NCI-H2171 treated with DMSO at 0.1 percent for 48 hours (cell line): Measurements from ENCODE around the gene CMTM5.
"Not testable (repeated sequence)": the region's sequence is repeated elsewhere in the genome, so short reads cannot be mapped to it uniquely, and the experiment has no call there.

Experiments used
- DNase-seq: peaks from one replicate; lab custom pipeline; 2025; lab: John Stamatoyannopoulos, UW

The CMTM5 gene

DNA sequence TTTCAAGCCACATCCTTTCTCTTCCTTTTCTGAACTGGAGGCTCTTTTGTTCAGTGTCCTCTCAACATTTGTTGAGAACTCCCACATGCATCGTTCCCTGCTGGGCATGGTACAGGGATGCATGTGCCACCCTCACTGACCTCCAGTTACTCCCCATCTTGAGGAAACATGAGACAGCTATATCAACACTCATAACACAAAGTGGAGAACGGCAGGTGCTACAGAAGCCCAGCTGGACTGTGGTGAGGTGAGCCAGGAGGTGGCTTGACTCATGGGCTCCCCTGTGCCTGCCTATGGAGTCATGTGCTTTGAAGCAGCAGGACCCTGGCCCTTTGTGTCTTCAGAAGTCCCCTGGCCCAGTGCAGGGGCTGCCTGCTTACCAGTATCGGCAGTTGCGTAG, 21.5 kb downstream of the CMTM5 start:
- no peak for DNase-seq

DNA sequence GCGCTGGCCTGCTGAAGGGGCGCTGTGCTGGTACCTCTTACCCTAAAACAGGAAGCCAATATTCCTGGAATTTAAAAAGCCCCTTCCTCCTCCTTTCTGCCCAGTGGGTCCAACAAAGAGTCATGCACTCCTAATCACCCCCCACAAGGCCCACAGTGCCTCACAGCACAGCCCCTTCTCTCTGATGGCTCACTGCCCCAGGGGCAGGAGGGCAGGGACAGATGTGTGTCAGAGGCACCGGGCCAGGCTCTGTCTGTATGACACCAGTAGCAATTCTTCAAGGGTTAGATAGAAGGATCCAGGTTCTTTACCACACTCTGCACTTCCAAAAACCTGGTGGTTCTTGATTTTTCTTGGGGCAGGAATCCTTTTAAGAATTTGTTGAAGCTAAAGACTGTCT, 22.3 kb downstream of the CMTM5 start:
- no peak for DNase-seq

DNA sequence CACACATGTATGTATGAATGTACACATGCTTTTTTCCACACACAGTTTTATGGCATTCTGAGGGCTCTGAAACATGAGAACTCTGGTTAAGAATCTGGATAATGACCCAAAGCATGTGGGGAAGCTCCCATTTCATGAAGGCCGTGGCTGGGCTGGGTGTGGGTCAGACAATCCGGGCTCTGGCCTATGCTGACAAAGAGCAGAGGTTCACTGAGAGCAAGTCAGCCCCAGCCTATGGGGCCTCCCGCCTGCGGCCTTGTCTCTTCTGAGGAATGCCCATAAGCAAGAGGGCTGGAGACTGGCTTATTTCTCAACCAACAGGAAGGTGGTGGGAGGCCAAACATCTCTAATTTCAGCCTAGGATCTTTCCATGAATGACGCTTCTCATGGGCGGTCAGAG, 22.7 kb downstream of the CMTM5 start:
- DNase-seq = no peak

DNA sequence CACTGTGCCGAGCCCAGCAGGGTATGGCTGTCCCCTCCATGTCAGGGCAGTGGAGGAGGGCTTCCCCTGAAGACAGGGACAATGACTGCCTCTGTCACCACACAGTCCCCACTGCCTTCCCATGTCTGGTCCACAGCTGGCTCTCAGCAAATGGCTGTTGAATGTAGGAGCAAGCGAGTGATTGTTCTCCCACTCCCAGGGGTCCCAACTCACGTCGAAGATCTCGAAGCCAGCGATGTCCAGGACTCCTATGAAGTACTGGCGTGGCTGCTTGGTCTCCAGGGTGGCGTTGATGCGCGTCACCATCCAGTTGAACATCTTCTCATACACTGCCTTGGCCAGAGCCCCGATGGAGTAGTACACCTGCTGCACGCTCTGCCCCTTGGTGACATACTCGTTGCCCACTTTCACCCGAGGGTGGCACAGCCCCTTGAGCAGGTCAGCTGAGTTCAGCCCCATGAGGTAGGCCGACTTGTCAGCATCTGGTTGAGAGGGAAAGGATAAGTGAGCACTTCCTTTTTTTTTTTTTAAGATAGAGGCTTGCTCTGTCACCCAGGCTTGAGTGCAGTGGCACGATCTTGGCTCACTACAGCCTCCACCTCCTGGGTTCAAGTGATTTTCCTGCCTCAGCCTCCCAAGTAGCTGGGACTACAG, 23.8 kb downstream of the CMTM5 start:
- not testable (repeated sequence) for DNase-seq

DNA sequence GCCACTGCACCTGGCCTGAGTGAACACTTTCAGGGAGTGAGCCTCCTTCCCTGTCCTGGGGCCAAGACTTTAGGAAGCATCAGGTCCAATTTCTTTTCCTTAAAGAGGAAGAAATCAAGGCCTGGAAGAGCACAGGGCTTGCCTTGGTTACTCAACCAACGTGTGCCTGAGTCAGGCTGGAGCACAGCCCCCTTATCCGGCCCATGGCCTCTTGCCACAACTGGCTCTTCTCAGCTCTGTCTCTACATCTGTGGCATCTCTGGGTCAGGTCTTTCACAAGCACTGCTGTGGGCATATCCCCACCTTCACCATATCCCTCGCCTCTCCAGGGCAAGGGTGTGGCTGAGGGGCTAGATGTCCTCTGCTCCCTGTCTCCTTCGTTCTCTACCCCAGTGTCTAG, 24.4 kb downstream of the CMTM5 start:
- DNase-seq = no peak

DNA sequence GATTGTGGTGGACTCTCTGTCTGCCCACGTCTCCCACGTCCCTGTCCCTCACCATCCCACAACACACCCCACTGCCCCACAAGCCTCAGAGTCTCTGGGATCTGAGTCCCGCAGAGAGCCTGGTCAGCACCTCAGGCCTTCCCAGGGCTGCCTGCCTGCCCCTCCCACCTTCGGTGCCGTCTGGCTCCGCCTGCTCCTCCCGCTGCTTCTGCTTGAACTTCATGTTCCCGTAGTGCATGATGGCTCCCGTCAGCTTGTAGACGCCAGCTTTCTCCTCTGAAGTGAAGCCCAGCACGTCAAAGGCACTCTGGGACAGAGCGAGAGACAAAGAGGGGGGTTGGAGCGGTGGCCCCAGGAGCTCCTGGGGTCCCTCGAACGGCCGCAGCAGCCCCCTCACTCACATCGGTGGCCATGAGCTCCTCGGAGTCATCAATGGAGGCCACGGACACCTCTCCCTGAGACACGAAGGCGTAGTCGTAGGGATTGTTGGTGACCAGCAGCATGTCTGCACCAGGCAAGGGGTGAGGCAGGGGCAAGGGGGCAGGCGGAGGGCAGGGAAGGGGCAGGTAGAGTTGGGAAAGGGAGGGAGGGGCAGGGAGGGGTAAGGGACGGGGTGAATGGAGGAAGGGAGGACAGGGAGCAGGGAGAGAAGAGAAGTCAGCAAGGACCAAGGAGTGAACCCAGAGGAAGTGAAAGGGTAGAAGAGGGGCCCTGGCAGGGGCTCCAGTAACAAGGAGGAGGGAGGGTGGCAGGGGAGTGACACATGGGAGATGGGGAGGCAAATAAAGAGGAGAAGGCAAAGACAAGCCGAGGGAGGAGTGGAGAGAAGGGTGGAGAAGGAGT, 25.7 kb downstream of the CMTM5 start:
- DNase-seq = no peak

DNA sequence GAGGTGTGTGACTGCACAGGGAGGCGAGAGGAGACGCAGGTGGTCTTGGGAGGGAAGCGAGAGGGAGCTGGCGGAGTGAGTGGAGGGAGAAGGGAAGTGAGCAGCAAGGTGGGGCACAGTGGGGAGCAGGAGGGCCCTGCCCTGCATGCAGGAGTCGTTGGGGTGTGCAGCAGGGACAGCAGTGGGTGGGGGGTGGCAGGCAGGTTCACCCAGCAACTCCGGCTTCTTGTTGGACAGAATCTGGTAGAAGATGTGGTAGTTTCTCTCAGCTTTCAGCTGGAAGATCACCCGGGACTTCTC, 26.2 kb downstream of the CMTM5 start:
- DNase-seq = no peak

DNA sequence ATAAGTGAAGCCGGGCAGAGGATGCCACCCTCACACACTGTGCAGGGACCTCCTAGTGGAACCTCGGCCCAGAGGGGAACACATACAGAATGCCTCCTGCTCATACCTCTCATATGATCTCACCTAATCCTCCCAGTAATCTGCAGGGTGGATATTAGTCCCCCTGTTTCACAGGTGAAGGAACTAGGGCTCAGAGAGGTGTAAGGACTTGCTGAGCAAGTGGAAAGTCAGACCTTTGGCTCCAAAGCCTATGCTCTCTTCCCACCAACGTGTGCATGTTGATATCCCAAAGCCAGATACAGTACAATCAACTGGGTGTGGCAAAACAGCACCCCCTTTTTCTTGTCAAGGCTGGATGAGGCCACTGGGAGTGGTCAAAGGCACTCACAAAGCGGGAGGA, 27.1 kb downstream of the CMTM5 start:
- DNase-seq = no peak

DNA sequence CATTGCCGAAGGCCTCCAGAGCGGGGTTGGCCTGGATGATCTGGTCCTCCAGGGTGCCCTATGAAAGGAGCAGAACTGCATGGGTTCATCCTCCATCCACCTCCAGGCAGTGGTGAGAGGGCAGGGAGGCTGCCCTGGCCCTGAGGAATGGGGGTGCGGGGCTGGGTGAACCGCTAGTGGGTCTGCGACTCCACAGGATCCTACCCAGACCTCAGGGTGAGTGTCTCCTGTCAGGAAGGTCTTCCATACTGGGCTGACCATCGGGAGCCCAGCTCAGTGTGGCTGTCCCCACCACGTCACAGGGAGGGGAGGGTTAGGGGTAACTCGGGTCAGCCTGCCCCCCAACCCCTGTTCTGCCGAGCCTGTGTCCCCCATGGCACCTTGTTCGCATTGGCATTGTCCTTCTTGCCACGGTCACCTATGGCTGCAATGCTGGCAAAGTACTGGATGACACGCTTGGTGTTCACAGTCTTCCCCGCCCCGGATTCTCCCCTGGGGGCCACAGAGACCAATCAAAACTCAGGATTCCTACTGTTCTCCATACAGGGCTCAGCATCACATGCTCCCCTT, 27.6 kb downstream of the CMTM5 start:
- DNase-seq = no peak

DNA sequence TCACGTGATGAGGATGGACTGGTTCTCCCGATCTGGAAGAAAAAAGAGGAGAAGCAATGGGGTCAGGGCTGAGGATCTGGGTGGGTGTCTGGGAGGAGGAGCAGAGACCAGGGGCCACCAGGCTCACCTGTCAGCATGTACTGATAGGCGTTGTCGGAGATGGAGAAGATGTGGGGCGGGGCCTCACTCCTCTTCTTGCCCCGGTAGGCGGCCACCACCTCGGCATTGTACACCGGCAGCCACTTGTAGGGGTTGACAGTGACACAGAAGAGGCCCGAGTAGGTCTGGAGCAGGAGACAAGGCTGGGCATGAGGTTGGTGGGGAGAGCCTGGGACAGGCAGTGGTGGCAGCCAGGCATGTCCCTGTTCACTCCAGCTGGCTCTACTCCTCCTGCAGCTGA, 28.2 kb downstream of the CMTM5 start:
- no peak for DNase-seq

DNA sequence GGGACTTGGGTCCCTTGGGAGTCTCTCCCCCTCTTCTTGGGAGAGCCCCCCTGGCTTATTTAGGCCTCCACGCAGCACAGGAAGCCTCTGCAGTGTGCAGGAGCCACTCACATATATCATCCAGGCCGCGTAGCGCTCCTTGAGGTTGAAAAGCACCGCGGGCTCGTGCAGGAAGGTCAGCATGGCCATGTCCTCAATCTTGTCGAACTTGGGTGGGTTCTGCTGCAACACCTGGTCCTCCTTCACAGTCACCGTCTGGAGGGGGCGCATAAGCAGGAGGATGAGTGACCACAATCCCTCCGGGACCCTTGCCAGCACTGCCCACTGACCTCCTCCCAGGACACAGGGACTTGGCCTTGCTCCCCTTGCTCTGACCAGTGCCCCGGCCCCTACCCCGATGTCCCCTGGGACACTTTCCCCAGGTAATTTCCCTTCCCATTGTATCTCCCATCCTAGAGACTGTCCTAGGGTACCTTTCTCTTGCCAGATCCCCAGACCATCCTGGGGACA, 28.7 kb downstream of the CMTM5 start:
- no peak for DNase-seq

DNA sequence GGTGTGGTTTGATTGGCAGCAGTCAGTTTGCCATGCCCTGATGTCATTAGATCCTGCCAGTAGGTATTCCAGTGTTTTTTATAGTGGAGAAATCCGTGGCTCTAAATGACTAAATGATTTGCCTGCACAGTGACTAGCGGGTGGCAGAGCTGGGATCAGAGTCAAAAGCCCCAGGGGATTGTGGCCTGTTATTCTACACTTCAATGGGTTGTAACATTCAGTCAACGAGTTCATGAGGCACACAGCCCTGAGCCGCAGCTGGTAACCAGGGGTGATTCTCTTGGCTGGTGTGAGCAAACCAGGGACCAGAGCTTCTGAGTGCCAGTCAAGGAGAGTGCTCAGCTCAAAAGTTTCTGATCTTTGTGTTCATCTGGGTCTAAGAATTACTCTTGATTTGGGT, 29.4 kb downstream of the CMTM5 start:
- peak; percentile 58 for DNase-seq

DNA sequence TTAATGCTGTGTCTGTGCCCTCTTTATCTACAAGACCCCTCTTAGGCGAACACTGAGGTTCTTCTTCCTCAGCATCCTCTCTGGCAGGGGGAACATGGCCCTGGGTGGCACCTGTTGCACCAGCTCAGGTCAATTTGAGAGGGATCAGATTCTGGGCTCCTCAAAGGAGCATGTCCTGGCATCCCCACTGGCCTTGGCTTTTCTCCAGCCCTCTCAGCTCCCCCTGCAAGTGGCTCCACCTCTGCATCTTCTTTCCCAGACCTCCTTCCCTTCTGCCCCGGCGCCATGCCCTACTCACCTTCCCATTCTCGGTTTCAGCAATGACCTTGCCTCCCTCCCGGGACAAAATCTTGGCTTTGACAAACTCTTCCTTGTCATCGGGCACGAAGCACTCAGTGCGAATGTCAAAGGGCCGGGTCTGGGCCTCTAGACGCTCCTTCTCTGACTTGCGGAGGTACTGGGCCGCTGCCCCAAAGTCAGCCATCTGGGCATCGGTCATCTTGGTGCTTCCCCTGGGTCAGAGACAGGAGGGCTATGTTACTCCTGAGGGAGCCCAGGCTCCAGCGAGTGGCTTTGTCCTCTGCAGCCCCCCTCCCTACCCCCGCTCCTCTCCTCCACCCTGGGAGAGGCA, 30.0 kb downstream of the CMTM5 start:
- no peak for DNase-seq

DNA sequence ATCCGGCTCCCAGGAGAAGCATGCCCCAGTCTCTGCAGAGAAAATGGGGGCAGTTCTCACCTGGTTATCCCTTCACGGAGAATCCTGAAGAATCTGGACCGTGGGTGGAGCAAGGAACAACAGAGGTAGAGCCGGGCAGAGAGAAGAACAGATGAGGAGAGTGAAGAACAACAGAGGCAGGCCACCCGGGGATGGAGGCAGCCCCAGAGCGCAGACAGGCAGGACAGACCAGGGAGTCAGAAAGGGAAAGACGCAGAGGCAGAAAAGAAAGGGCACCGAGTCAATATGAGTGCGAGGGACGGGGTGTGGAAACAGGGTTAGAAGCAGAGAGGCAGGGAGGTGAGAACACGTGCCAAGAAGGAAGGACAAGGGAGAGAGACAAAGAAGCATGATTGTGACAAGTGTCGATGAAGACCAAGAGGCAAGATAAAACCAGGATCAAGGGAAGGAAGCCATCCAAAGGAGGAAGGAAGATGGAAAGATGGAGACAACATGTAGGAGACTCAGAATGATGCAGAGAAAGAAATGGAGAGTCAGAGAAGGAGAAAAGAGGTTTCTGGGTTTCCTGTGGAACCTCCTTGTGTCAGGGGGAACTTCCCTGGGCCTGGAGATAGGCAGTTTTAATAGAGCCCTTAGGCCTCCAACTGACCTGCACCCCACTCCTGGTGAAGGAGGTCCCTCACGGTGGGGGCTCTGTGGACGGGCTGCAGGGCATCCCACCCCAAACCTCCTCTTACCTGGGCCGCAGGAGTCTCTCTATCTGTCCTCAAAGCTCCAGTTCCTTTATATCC, 30.9 kb downstream of the CMTM5 start, which contains the start of gene MYH6:
Gene MYH6, minus strand, starts transcription at position 758 of the 791 bp plus-strand sequence. CDS start 1,050 bp downstream, outside the sequence.
- DNase-seq = no peak

DNA sequence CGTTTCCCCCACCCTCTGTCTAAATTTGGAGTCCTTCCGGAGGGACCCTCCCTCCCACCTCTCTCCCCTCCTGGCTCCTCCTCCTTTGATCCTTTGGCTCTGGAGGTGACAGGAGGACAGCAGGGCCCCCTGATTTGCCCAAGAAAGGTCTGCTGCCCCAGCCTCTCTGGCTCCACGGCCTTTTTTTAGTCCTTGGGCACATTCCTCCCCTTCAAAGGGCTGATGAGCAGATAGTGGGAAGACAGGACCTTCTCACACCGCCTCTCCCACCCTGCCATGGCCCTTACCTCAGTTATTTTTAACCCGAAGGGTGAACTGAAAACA, 31.4 kb downstream of the CMTM5 start:
- no peak for DNase-seq

DNA sequence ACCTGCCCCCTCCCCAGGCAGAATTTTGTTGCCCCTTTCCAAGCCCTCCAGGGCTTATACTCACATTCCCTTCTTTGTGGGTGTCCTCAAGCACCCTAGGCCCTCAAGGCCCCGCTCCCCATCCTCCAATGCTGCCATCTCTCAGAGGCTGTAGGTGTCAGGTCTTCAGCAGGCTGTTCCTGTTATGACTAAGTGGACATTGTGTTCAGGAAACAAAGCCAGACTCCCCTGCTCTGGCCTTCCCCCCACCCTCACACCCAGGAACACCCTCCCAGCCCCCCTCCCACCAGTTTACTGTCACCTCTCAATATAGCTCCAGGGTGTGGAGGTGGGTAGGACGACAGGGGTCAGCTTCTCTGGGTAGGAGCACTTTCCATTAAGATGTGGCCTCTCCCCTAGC, 32.6 kb downstream of the CMTM5 start:
- no peak for DNase-seq

DNA sequence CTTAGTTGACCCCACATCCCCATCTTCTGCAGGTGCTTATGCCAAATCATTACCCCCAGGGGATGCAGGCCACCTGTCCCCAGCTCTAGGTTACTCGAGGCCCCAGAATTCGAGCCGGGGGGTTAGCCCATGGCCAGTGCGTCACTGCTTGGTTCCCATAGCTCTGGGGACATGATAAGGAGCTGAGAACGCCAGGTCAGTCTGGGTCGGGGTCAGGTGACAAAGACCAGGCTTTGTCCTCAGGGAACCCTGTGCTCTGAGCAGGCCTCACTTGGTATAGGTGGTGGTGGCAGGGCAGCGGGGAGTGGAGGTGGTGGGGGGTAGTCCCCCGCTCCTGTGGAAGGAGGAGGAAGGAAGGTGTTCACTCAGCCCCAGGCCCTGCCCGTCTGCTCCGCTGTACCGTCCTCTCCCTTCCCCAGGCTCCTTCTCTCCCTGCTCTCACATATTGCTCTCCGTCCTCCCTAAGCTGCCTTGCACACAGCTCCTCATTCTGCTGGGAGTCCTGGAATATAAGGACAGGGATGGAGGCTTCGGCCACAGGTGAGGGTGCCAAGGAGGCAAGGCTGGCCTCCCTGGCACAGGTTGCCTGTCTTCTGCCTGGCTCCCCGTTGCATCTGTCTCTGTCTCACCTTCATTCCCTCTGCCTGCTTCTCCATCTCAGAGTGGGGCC, 33.3 kb downstream of the CMTM5 start:
- DNase-seq = no peak

DNA sequence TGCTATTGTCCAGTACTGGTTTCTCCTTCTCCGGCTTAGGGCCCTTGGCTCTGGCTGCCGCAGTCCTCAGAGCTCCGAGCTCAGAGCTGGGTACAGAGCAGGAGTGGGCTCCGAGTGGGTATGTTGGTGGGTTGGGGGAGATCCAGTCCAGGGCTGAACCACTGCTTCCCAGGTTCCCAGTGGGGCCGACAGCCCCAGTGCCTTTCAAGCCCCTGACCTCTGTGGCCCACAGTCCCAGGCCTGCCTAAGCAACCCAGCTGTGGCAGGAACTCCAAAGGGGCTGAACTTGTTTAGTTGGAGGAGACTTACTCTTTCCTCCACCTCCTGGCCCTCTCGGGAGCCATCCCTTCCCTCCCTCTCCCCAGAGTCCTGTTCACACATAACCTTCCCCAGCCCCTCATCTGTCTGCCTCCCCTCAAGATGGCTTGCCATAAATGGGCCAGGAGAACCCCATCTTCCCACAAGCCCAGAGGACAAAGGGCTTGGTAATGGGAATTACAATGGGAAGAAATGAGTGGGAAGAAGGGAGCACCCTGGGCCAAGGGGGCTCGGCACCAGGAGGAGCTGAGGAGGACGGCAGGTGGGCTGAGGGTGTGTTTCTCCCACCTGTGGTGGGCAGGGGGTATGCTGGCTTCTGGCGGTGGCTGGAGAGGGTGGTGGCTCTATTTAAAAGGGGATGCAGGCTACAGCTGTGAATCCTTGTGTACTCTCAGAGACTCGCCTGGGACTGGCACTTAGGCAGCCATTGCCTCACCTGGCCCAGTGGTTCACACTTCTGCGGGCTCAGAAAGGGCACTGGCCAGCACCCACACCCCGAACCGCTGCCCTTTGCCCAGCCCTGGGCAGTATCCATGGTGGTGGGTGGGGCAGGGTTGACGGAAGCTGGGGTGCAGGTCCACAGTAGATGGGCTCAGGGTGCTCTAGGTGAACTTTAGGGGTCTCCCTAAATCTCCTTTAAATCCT, 35.0 kb downstream of the CMTM5 start:
- no peak for DNase-seq

DNA sequence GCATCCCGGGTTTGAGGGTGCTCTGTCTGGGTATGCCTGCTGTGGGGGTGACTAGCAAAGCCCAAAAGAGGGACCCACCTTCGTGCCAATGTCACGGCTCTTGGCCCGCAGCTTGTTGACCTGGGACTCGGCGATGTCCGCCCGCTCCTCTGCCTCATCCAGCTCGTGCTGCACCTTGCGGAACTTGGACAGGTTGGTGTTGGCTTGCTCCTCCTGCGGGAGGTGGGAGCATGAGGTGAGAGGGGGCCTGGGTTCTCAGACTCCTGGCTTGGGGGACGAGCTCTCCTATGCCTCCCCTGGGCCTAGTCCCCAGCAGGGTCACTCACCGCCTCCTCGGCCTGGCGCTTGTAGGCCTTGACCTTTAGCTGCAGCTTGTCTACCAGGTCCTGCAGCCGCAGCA, 36.8 kb downstream of the CMTM5 start:
- no peak for DNase-seq

DNA sequence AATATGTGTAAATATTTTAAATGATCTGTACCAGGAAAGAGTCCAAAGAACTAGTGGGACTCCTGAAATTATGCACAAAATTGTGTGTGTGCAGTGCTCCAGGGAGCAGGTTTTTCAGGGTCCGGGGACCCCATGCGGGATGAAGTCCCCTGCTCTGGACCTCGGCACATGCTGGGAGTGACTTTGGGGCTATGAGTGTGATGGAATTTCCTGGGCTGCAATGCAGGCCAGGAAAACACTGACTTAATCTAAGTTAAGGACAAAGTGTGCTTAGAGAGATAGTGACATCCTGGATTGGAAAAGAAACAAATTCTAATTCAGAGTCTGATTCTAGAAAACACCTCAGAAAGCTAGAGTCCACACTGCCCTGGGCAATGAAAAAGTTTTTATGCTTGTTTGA, 37.4 kb downstream of the CMTM5 start:
- no peak for DNase-seq
